ENCODE measurements around the gene NR2F1.

GRCh38 chr5:93590493-93590892 lies 7.5 kb downstream of the NR2F1 start:
- TF ChIP-seq CTCF (IDR thresholded peaks at IDR 0.05): no peak
- TF ChIP-seq ZFX (IDR thresholded peaks at IDR 0.05; ENCODE audit: borderline replicate concordance): no peak

All from 22Rv1 (cell line).